Activated naive CD4-positive, alpha-beta T cell treated with anti-CD3 and anti-CD28 coated beads, Interleukin-2, amount 50 U/mL, for 16 hours (primary cell): ENCODE results near the gene DNAJB6.

Source experiments
- DNase-seq: peaks from one replicate; pipeline ENCODE4 v3.0.0-alpha.2; 2020

DNAJB6 gene

DNA sequence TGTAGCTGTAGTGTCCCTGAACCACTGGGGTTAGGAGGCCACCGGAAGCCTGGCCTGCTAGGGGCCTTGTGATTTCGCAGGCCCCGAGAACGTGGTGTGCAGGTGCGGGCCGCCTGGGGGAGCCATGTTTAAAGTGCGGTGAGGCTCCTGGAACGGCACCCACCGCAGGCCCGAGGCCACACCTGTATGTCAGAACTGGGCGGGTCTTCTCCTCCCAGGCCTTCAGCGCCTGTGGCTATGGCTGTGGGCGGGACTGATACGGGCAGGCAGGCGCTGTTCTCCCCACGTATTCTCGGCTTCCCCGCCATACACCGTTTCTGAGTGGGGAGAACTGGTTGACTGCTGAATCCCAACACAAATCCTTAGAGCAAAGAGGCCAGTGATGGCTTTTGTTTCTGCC lies 74.8 kb downstream of the DNAJB6 start:
- no peak for DNase-seq

DNA sequence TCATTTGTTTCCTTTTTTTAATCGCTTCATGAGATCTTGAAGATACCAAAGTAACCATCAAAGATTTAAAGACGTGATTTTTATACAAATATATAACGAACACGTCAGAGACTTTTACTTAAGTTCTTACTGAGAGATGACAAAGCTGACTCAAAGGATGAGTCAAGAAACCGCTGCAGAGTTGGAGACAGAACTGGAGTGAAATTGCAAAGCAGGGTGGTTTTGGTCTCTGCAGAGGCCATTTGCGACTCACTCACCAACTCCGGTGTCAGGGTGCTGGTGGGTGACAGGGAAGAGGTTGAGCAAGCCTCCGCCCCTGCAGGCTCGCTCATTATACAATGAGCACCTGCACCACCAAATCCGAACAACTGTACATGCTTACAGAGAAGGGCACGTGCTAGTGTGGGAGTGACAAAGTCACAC lies 75.2 kb downstream of the DNAJB6 start:
- no peak for DNase-seq

DNA sequence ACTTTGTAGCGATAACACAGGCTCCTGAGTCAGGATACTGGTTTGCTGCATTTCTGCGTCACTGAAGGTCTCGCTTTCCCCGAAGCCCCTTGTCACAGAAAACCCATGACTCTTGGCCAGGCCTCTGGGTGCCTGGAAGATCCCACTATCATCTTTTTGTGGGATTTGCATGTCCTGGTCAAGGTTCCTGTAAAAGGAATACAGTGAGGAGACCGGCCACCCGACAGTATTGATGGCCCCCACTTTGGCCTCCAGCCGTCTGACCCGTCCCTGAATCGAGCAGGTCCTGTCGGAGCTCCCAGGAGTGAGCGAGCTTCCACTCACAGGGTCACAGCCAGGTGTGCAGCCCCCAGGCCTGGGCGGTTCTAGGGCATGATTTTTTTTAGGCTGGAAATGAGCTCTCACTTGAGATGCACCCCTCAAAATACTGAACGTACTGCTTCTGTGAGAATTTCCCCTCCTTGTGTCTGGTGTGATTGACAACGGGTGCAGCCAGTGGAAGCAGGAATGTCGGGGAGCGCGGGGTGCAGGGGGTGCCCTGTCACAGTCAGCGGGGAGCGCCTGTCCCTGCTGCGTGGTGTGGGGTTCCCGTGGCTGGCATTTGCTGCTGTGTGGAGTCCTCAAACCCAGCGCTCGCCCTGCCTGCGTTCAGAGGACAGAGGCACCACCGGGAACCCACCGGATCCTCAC lies 75.8 kb downstream of the DNAJB6 start:
- DNase-seq = no peak

DNA sequence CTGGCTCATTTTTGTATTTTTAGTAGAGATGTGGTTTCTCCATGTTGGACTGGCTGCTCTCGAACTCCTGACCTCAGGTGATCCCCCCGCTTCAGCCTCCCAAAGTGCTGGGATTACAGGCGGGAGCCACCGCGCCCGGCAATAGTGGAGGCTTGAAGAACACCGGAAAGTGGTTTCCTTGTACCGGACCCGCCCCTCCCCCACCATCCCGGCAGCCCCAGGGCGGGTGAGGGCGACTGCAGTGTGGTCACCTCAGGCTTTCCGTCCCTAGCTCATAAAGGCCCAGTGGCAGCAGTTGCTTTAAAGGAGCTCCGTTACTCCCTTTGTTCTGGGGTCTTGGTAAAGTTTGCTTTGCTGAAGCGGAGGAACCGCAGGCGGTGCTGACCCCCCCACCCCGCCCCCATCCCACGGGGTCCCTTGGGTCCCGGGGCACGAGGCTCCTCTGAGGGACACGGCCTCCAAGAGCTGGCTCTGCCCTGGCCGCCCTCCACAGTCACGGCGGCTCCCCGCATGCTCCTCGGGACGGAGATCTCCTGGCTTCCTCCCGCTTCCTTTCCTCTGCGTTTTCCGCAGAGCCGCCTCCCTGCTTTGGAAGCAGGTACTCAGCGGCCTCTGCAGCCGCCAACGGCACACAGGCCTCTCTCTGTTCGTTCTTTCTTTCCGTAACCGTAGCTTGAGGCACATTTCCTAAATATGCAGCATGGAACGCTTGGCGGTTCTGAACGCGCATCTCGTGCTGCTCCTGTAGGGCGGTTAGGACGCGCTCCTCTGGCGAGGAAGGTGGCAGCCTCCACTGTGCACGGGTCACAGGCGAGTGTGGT lies 77.3 kb downstream of the DNAJB6 start:
- no peak for DNase-seq

DNA sequence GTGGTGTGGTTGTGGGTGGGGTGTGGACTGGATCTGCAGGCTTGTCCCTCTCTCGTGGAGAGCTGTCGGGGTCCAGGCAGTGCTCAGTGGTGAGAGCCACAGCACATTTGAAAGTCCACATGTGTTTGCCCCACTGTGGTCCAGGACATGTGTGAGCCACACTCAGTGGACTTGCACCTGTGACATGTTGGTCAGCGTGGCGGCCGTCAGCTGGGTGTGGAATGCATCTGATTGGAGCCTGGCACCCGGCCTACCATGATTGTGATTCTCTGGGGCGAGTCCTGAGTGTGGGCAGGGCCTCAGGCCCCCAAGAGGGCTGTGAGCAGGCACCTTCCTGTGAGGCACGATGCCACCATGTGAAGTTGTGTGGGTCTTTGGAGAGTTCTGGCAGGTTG lies 77.9 kb downstream of the DNAJB6 start:
- DNase-seq = no peak

DNA sequence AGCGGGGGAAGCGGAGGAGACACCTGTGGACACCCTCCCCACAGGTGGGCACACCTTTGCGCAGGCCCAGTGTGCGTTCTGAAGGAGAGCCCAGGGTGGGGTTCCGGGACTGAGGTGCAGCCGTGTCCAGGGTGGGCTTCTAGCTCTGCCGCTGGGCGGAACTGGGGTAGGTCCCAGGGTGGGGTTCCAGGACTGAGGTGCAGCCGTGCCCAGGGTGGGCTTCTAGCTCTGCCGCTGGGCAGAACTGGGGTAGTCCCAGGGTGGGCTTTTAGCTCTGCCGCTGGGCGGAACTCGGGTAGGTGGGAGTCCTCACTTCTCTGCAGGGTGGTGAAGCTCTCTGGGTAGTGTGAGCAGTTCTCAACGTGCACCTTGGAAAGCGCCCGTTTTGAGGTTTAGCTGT lies 78.7 kb downstream of the DNAJB6 start:
- no peak for DNase-seq

DNA sequence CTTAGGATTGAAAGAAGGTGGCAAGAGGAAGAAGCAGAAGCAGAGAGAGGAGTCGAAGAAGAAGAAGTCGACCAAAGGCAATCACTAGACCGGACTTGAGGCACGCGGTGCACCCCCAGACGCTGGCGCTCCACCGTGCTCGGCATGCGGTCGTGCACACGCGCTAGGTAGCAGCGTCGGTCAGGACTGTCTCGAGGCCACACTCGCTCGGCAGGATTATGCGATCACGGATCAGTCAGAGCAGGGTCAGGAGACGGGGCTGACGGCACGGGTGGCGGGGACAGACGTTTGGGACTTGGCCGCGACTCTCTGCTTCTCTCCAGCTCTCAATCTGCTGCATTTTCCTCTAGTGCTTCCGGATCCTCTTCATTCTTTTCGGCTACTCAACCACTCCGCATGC lies 79.2 kb downstream of the DNAJB6 start:
- no peak for DNase-seq

DNA sequence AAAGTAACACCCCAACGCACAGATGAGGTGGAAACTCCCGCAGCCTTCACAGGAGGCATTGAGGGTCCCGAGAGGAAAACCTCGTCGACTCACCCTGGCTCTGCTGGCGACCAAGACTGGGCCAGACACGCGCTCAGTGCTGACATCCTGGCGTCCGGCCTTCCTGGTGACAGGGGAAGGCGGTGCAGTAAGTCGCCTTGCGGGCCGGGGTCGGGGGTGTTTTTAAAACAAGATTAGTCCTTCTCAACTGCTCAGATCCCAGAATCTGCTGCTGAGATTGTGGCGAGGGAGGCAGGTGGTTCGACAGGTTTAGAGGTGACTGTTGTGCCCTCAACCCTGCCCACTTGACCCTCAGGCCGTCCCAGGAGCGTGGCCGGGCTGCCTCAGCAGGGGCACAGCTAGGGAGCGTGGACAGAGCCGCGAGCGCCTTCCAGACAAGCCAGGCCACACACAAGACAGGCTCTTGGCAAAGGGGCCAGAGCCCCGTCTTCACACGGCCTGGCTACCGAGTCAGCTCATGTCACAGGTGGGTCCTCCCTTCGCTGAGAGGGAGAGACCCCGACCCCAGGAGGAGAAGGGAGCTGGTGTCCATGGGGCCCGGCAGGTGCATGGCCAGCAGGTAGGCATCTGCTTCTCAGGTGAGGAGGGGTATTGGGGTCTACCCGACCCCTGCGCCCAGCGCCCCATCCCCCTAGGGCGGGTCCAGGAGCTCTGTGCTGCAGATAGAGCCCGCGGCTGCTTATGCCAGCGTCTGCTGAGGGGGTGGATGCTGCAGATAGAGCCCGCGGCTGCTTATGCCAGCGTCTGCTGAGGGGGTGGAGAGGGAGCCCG lies 81.6 kb downstream of the DNAJB6 start:
- DNase-seq = no peak

DNA sequence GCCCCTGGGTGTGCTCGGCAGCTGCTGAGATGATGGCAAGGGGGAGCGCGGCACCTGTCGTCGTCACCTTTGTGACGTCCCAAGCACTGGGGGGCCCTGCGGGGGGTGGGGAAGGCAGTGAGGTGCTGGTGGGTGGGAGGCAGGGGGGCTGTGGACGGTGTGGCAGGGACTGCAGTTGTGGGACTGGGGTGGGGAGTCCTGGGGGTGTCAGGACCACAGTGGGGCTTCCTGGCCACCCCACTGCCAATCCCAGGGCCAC lies 82.2 kb downstream of the DNAJB6 start:
- DNase-seq = no peak

DNA sequence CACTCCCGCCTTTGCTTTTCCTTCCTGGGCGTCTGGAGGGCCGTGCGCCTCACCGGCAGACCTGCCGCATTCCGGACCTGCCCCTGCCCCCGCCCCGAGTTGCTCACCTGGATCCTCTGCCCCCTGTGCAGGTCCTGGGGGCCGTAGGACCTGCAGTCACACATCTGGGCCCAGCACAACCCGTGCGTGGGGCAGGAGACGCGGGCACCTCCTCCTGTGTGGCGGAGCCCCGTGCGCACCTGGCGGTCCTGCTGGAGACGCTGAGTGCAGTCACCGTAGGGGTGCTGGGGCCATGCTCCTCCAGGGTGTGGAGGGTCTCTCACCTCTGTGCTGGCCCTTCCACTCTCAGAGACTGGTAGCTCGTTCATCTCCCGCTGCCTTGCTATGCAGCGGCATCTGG lies 85.5 kb downstream of the DNAJB6 start:
- DNase-seq = no peak

DNA sequence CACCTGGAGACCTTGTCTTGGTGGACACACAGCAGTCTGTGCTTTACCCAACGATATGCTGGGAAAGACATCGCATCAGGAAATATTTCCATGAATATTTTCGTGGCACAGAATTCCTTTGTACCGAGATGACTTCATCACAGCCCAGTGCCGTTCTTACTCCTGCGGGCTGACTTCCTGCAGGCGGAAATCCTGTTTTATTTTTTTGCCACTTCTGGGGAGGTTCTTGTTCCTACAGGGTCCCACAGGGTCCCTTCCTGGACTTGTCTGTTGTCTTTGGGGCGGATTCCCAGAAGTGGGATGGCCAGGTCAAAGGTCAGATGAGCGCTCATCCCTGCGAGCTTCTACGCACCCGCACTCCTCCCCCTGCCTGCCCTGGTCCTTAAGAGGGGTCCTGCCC lies 86.5 kb downstream of the DNAJB6 start:
- DNase-seq = no peak

DNA sequence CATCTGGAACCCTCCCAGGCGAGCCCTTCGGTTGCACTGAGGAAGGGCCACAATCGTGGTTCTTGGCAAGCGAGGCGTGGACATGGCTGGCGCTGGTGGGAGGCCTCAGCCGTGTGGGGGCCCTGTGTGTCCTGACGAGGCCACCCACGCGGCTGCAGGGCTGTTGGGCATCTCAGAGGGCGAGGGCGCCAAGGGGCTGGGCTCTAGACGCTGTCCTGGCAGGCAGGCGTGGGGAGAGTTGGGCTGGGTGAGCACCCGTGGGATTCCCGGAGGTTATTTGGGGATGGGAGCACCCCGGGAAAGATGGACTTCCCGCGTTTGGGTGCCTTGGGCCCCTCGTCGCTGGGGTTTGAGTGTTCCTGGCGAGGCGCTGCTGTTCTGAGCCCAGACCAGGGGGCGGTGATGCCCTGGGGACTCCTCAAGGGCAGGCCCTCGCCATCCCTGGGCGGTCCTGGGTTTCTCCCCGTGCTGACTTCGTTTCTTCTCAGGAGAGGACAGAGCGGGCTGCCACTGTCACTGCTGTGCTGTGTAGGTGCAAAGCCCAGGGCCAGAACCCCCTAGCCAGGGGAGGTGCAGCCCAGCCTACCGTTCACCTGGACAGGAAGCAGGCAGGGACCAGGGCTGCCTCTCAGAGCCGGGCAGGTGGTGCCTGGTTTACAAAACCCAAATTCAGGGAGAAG lies 87.2 kb downstream of the DNAJB6 start:
- no peak for DNase-seq

DNA sequence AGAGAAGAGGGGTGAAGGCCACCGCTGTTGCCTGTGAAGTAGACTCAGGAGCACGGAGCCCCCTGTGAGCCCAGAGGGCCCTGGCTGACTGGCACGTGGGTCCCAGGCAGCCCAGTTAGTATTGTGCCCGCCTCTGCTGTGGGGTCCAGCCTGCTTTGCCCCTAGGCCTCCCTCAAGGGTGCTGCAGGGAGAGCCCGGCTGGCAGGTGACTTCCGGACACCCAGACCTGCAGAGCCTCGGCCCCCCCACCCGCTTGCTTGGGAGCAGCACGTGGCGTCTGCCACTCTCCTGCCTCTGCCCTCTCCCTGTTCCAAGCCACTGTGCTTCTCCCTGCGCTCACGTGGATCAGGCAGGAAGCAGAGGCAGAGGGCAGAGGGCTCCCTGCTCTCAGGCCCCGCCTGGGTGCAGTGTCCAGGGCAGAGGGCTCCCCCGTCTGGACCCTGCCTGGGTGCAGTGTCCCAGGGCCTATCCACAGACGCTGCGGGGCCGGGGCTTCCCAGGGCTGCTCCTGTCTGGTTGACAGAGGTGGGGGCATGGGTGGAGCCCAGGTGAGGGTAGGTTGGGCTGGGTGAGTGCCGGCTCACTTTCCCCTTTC lies 88.4 kb downstream of the DNAJB6 start:
- DNase-seq = no peak

DNA sequence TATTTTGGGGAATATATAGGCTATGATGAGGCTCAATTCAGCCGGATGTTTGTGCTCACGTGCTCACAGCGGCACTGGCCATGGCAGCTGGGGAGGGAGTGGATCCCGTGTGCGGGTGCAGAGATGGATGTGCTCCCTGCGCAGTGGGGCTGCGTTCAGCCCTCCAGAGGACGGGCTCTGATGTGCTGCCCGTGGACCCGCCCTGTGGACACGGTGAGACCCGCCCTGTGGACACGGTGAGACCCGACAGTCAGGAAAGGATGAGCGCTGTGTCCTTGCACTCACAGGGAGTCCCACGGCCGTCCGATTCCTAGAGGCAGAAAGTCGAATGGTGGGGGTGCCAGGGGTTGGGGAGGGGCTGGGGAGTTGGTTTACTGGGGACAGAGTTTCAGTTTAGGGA lies 89.0 kb downstream of the DNAJB6 start:
- DNase-seq = no peak

DNA sequence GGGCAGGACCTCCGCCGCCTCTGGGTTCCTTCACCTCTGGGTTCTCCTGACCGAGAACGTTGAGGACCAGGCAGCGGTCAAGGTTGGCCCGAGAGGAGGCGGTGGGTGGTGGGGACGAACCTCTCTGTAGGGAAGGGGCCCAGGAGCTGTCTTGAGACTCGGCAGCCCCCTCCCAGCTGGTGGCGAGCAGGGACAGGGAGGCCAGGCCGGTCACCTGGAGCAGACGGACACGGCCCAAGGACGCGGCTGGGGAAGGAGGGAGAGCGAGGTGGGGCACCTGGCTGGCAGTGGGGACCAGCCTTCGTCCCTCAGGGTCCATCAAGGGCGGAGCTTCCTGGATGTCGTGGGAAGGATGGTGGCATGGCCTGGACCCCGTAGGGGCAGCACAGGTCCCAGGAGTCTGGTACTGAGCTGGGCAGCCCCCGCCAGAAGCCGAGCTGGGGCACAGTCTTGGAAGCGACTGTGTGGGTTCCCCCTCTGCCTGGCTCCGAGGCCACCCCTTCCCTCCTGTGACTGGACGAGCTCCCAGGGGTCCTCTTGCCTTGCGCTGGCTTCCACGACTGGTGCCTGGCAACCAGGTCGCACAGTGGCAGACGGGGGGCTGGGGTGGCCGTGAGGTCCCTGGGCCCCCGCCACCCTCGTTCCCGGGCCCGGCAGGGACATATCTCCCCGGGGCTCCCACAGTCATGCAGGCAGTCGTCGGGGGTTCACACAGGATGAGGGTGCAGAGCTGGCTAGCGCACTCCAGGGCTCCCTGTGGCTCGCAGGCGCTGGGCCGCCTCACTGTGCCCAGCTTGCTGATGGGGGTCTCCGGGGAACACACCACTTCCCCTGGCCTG lies 89.9 kb downstream of the DNAJB6 start:
- no peak for DNase-seq

DNA sequence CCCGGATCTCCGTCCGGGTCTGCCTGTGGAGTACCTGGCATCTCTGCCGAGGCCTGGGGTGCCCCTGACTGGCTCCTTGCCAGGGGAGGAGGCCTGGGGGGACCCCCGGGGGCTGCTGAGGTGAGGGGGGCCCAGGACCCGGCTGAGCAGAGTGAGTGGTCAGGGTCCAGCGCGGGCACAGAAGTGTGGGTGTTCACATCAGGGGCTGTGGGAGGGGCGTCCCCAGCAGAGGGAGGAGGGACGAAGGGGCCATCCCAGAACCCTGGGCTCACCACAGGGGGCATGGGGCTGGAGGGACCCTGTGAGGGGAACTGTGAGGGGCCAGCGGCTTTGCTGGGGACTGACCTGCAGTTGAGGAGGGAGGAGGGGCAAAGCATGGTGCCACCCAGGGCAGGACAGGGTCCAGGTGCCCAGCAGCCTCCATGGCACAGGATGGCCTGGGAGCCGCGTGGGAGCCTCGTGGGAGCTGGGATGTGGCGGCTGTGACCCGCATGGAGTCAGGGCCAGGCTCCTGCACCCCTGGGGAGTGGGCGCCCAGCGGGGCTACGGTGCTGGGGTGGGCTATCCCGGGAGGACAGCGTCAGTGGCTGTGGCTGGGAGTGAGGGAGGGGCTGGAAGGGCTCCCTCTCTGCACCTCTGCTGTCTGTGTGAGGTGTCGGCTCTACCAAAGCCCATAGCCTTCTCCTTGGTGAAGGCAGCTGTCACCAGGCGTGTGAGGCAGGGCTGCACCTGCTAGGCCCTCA lies 91.2 kb downstream of the DNAJB6 start:
- no peak for DNase-seq

DNA sequence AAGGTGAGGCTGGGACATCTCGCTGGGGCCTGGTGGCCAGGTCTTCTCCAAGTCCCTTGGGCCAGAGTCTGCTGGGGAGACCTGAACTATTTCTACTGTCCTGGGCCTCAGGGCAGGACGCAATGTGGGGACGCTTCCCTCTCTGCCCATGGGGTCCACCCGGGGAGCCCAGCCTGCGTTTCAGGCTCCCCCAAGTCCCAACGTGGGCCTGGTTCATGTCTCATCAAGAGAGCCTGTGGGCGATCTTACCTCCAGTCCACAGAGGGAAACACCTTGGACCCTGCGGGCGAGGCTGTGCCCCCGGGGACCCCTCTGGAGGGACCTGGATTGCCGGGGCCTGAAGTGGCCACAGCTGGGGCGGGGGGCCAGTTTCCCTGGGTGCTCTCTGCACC lies 91.7 kb downstream of the DNAJB6 start:
- no peak for DNase-seq

DNA sequence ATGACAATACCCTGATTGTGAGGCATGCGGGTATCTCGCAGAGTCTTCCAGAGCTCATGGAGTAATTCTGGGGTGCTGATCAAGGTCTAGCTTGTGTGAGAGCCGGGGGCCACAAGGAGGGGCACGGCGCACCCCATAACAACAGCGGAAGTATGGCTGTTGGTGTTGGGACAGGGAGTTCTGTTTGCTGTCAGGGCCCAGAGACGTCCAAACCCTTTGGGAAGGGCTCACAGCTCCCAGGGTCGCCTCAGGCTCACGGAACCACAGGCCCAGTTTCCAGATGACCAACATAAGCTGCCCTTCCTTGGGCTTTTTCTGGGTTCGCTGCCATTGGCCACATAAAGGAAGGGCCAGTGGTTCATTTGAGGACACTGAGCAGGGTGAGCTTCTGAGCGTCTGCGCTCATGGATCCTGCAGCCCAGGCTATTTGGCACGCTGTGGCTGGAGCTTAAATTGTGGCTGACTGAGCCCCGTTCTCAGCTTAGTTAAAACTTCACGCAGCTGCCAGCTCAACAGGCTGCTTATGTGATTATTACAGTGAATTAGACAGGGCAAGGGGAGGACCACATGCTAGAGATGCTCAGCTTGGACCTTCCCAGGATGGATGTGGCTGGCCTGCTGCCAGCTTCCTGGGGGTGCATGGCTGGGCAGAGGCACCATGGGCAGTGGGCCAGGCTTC lies 92.3 kb downstream of the DNAJB6 start:
- no peak for DNase-seq

DNA sequence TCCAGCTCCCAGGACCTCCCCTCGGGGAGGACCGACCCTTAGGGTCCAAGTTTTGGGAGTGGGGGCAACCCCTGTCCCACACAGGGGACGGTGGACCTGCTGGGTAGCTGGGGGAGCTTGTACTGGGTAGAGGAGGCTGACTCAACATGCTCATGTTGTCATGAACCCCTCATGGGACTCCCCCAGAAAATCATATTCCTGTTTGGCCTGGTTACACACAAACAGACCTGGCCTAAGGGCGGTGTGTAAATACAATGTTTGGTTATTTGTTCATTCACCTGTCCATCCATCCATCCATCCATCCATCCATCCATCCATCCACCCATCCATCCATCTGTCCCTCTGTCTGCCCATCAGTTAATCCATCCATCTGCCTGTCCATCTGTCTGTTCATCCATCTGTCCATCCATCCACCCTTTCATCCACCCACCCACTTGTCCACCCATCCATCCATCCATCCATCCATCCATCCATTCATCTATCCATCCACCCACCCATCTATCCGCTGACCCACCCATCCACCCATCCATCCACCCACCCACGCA lies 92.9 kb downstream of the DNAJB6 start:
- no peak for DNase-seq

DNA sequence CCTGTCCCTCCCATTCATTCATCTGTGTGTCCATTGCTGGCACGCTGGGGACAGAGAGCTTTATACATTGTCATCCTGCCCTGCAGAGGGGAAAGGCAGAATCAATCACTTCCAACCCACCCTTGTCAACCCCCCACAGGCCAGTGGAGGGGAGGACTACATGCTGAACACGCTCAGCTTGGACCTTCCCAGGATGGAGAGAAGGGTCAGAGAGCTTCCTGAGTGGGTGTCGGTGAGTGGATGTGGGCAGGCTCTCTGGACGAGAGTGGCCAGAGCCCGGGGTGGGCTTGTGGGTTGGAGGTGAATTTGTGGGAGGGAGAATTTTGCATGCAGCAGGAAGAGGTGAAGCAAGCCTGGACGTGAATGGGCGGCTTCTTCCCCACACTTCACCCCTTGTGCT lies 93.9 kb downstream of the DNAJB6 start:
- no peak for DNase-seq
